GM10266 (cell line): ENCODE measurements around the gene CRABP2.

Experiments
- DNase-seq: peaks from one replicate; pipeline ENCODE4 v3.0.0; 2012; ENCODE audit errors: extremely low spot score
- TF ChIP-seq, protein P1 (sequence below): IDR thresholded peaks from 2 replicates; pipeline ENCODE4 v1.5.1; 2012; ENCODE audit warnings: mild to moderate bottlenecking, low read depth; ENCODE audit not compliant: control insufficient read depth, insufficient read depth; ENCODE audit errors: missing control alignments

Gene CRABP2

DNA sequence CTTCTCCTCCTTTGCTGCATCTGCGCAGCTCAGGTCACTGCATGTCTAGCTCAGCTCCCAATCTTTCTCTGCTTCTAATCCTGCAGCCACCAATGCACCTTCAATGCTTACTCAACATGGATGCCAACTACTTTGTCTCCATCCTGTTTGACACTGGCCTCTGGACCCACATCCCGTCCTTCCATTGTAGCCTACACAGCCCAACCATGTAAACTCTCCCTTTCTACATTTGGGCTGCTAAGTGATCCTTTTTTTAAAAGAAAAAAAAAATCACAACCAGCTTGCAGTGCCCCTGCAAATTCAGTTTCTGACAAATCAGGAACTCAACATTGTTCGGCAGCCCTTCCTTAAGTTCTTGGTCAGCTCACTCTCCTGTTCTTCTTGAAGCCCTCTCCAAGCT is 9.4 kb upstream of the CRABP2 start:
- TF ChIP-seq, protein P1, sequence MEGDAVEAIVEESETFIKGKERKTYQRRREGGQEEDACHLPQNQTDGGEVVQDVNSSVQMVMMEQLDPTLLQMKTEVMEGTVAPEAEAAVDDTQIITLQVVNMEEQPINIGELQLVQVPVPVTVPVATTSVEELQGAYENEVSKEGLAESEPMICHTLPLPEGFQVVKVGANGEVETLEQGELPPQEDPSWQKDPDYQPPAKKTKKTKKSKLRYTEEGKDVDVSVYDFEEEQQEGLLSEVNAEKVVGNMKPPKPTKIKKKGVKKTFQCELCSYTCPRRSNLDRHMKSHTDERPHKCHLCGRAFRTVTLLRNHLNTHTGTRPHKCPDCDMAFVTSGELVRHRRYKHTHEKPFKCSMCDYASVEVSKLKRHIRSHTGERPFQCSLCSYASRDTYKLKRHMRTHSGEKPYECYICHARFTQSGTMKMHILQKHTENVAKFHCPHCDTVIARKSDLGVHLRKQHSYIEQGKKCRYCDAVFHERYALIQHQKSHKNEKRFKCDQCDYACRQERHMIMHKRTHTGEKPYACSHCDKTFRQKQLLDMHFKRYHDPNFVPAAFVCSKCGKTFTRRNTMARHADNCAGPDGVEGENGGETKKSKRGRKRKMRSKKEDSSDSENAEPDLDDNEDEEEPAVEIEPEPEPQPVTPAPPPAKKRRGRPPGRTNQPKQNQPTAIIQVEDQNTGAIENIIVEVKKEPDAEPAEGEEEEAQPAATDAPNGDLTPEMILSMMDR: no peak
- DNase-seq: no peak

DNA sequence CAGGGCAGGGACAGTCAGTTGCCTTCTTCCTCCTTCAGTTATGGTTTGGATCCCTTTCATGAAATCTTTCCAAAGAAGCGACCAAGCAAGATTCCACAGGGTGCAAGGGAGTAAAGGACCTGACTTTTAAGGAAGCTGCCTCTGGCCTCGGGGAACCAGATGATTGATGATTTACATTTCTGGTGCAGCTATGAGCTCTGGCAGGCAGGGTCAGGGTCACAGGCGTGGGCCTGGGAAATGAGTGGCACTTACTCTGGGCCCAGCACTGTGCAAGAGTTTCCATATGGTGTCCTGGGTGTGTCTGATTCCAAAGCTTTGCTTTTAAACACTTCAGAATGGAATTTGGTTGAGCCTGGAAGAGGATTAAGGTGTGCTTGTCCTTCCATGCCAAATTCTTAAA is 7.2 kb upstream of the CRABP2 start:
- no peak for DNase-seq
- TF ChIP-seq, protein P1: no peak

DNA sequence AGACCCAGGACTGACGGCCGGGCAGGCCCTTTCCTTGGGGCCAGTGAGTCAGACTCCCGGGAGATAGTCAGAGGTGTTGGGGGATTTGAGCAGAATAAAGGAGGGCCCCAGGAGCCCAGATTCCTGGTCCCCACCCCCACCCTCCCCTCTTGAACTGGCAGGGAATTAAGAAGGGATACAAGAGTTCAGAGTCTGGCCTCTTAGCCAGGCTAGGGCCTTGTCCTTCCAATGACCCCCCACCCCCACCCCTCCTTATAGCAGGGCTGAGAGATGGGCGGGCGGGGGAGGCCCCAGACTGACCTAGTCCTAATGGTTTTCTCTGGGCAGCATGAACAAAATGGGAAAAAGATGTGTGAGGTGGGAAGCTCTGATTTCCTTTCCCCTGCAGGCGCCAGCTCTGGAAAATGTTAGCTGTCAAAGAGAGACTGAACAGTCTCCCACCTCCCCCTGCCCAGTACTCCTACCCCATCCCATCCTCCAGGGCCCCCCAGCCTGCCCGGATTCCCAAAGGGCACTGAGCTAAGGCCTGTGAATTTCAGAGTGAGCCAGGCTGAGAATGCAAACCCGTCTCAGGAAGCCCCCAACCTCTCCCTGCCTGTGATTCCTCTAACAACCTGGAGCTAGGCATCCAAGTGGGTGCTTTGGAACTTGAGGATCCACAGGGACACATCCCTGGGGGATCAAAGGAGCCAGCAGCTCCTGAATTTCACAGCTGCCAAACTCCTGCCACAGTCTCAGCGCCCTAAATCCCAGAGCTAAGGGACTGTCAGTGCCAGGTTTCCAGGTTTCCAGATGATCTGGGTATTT is 5.8 kb upstream of the CRABP2 start:
- TF ChIP-seq, protein P1: no peak
- DNase-seq: no peak

DNA sequence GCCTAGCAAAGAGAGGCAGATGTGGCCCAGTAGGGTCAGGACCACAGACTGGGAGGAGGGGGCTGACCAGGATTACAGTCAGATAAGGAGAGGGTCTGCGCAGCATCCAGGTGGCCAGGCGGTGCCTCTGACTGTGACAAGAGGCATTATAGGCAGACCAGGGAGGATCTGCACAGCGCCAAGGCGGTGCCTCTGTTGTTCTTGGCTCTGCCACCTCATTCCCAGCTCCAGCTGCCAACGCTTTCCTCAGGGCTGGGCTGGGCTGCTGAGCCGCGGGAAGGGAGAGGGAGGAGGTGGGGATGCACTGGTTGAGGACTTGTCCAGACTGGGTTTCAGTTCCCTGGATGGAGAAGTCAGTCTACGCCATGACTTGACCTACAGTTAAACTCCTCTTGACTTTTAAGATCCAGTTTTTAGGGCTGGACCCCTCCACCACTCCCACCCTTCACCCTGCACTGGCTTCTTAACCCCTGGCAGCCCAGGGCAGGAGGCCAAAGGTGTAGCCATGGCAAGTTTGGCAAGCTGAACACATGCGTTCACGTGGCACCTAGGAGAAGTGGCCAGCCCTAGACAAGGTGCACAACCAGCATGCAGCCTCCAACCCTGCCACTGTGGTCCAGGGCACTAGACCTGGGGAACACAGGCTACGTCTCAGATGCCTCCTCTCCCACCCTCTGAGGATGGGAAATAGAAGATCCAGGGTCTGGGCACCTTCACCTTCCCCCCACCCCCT is 4.5 kb upstream of the CRABP2 start:
- DNase-seq: no peak
- TF ChIP-seq, protein P1: no peak

DNA sequence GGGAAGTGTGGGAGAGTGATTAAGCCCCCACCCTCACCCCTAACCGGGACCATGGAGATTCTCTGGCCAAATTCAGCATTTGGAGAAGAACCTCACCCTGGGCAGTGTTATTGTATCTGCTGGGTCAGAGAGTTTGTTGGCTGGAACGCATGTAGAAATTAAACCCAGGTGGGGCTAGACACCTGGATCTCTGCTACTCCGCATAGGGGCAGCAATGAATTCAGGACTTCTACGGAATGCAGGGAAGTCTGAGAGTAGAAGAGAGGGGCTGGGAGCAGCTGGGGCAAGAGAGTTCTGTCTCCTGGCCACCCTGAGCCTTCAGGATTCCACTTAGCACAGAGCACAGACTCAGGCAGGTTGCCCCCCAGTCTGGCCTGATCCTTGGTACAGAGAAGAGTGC is 3.6 kb upstream of the CRABP2 start:
- DNase-seq: no peak

DNA sequence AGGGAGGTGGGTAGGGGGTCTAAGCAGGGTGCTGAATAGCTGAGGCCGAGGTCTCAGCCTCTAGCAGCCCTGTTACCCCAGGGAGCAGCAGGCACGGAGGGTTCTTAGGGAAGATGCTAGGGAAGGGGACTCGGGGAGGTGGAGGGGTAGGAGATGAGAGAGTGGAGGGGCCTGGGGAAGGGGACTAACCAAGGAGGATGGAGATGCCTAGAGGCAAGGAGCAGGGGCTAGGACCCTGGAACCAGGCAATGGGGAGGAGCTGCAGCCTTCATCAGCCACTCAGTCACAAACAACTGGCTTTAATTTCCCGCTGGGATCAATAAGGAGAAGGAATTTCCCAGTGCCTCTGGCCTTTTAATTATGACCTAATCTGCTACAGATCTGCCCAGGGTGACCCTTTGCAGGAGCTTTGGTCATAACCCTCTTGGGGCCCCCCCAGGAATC is 2.9 kb upstream of the CRABP2 start:
- DNase-seq: no peak

More for the DNA sequence above, 3.6 kb upstream of the CRABP2 start:
- TF ChIP-seq, protein P1: no peak

More for the DNA sequence above, 2.9 kb upstream of the CRABP2 start:
- TF ChIP-seq, protein P1: no peak
